MM.1S (cell line): ENCODE results near the gene SIRT7.

Source experiments
- DNase-seq: peaks from one replicate; pipeline ENCODE4 v3.0.0-alpha.2; 2015
- H2AFZ ChIP-seq: fragments of 300-600 bp; sonication (generic); 2 replicates; pipeline ENCODE4 v1.6.0; 2016; ENCODE audit warnings: antibody characterized with exemption, low read length
- H3F3A ChIP-seq: fragments of 300-600 bp; sonication (generic); 2 replicates; pipeline ENCODE4 v1.6.1; 2016; ENCODE audit warnings: mild to moderate bottlenecking, antibody characterized with exemption, low read length, moderate library complexity, mixed read lengths; ENCODE audit not compliant: insufficient read depth
- H3K27ac ChIP-seq: fragments of 300-600 bp; sonication (generic); 2 replicates; pipeline ENCODE4 v1.5.1; 2016; ENCODE audit warnings: mild to moderate bottlenecking, low read length
- H3K27me3 ChIP-seq: fragments of 300-600 bp; sonication (generic); replicated peaks from 2 replicates; pipeline ENCODE4 v1.6.0; 2016; ENCODE audit warnings: low read length; ENCODE audit not compliant: insufficient read depth
- H3K36me3 ChIP-seq: fragments of 300-600 bp; sonication (generic); replicated peaks from 2 replicates; pipeline ENCODE4 v1.6.1; 2016; ENCODE audit warnings: mild to moderate bottlenecking, low read length, mixed read lengths; ENCODE audit not compliant: insufficient read depth
- H3K4me1 ChIP-seq: fragments of 300-600 bp; sonication (generic); 2 replicates; pipeline ENCODE4 v1.6.1; 2016; ENCODE audit warnings: low read length, mixed read lengths
- H3K4me2 ChIP-seq: fragments of 300-600 bp; sonication (generic); 2 replicates; pipeline ENCODE4 v1.6.0; 2016; ENCODE audit warnings: low read depth, low read length
- H3K4me3 ChIP-seq: fragments of 300-600 bp; sonication (generic); 2 replicates; pipeline ENCODE4 v1.5.1; 2016; ENCODE audit warnings: low read length, mixed read lengths
- H3K79me2 ChIP-seq: fragments of 300-600 bp; sonication (generic); 2 replicates; pipeline ENCODE4 v1.6.1; 2016; ENCODE audit warnings: mixed run types, low read length, mixed read lengths
- H3K9ac ChIP-seq: fragments of 300-600 bp; sonication (generic); 2 replicates; pipeline ENCODE4 v1.6.1; 2016; ENCODE audit warnings: low read length, mixed read lengths
- H3K9me2 ChIP-seq: fragments of 300-600 bp; sonication (generic); replicated peaks from 2 replicates; pipeline ENCODE4 v1.6.1; 2016; ENCODE audit warnings: mild to moderate bottlenecking, low read length, mixed read lengths; ENCODE audit not compliant: insufficient read depth
- H3K9me3 ChIP-seq: fragments of 300-600 bp; sonication (generic); replicated peaks from 2 replicates; pipeline ENCODE4 v1.6.1; 2016; ENCODE audit warnings: mild to moderate bottlenecking, low read length, mixed read lengths; ENCODE audit not compliant: insufficient read depth
- H4K20me1 ChIP-seq: fragments of 300-600 bp; sonication (generic); 2 replicates; pipeline ENCODE4 v1.6.1; 2016; ENCODE audit warnings: mild to moderate bottlenecking, low read length, moderate library complexity, mixed read lengths; ENCODE audit not compliant: insufficient read depth
- EZH2 ChIP-seq: fragments of 300-600 bp; sonication (generic); optimal IDR thresholded peaks from 2 replicates; pipeline ENCODE3; 2017; ENCODE audit warnings: low read depth, mild to moderate bottlenecking, antibody characterized with exemption, low read length, mixed read lengths
- EZH2phosphoT487 ChIP-seq: fragments of 300-600 bp; sonication (generic); IDR thresholded peaks from 2 replicates; pipeline ENCODE4 v1.6.1; 2018; ENCODE audit warnings: antibody characterized with exemption, low read length
- TF ChIP-seq, protein P1 (sequence below): fragments of 300-600 bp; sonication (generic); IDR thresholded peaks from 2 replicates; pipeline ENCODE4 v1.5.1; 2016; ENCODE audit warnings: antibody characterized with exemption, low read length, mixed read lengths

The SIRT7 gene

DNA sequence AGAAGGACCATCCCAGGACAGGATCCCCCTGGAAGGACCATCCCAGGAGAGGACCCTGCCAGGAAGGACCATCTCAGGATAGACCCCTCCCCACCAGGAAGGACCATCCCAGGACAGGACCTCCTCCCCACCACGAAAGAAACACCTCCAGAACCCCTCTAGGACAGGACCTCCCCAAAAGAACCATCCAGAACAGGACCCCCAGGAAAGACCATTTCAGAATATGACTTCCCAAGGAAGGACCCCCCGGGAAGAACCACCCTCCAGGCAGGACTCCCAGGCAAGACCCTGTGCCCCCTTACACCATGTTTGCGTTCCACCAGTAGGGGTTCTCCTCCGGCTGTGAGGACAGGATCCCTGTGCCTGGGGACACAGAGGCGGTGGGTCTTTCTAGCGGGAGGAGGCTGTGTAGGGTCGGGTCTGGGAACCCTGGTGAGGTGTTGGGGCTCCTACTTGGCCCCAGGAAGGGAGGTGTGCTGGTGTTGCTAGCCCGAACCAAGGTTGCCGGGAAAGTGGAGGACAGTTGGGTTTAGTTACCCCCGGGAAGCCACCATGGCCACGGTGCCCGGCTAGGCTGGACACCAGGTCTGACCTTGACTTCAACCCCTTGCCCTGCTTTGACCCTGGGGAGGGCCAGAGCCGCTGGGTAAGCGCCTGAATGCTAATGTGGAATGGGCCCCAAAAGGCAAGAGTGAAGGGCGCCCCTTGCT is 40.8 kb upstream of the SIRT7 start:
- no peaks in the 10 kb centered on the region for H4K20me1 ChIP-seq
- H3K79me2 ChIP-seq: no peaks in the 10 kb centered on the region
- H3K9me2 ChIP-seq: no peaks in the 10 kb centered on the region
- H3K36me3 ChIP-seq: no peaks in the 10 kb centered on the region
- peaks cover 64% of the 10 kb centered on the region for H3K27me3 ChIP-seq
- H2AFZ ChIP-seq: no peak overlapping the region
- H3K4me3 ChIP-seq: no peak overlapping the region
- no peaks in the 10 kb centered on the region for H3K9me3 ChIP-seq
- DNase-seq: no peak
- no peak overlapping the region for H3K27ac ChIP-seq
- TF ChIP-seq, protein P1, sequence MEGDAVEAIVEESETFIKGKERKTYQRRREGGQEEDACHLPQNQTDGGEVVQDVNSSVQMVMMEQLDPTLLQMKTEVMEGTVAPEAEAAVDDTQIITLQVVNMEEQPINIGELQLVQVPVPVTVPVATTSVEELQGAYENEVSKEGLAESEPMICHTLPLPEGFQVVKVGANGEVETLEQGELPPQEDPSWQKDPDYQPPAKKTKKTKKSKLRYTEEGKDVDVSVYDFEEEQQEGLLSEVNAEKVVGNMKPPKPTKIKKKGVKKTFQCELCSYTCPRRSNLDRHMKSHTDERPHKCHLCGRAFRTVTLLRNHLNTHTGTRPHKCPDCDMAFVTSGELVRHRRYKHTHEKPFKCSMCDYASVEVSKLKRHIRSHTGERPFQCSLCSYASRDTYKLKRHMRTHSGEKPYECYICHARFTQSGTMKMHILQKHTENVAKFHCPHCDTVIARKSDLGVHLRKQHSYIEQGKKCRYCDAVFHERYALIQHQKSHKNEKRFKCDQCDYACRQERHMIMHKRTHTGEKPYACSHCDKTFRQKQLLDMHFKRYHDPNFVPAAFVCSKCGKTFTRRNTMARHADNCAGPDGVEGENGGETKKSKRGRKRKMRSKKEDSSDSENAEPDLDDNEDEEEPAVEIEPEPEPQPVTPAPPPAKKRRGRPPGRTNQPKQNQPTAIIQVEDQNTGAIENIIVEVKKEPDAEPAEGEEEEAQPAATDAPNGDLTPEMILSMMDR: no peak
- no peak for TF ChIP-seq EZH2phosphoT487
- TF ChIP-seq EZH2: no peak
- H3K4me2 ChIP-seq: no peak overlapping the region
- no peak overlapping the region for H3K9ac ChIP-seq
- no peaks in the 10 kb centered on the region for H3F3A ChIP-seq
- H3K4me1 ChIP-seq: no peaks in the 10 kb centered on the region

DNA sequence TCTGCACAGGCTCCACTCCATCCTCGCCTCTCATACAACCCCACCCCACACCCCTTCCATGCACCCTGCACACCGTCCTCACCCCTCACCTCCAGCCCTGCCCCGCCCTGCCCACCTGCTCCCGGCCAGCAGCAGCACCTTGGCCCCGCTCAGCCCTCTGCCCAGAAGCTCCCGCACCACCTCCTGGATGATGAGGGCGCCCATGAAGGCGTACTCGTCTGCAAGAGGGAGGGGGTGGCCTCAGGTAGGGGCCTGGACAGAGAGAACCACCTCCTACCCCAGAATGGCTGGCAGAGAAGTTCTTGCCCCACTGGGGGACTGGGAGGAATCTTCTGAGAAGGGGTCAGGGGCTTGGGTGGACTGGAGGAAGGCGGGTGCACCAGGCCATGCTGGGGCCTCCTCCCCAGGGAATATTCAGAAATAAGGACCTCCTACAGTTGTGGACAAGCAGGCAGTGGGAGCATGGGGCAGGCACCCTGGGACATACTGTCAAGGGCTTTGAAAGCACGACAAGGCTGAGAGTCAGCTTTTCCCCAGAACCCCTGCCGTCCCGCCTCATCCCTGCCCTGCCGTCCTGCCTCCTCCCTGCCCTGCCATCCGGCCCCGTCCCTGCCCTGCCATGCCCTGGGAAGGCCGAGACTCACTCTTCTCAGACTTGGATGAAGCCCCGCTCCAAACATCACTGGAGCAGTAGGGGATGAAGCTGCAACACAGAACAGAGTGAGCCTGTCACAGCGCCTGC is 39.9 kb upstream of the SIRT7 start:
- Histone ChIP-seq H3K4me3 (no peak overlapping the region), H3K79me2 (no peaks in the 10 kb centered on the region), H3K27ac (no peak overlapping the region), H3K9me3 (no peaks in the 10 kb centered on the region), H3K36me3 (no peaks in the 10 kb centered on the region), H3K9me2 (no peaks in the 10 kb centered on the region), H3K9ac (no peak overlapping the region), H3F3A (no peaks in the 10 kb centered on the region), H4K20me1 (no peaks in the 10 kb centered on the region), H3K4me1 (no peaks in the 10 kb centered on the region), H3K27me3 (peaks cover 59% of the 10 kb centered on the region), H2AFZ (no peak overlapping the region), H3K4me2 (no peak overlapping the region)
- TF ChIP-seq EZH2phosphoT487: no peak
- TF ChIP-seq EZH2: no peak
- TF ChIP-seq, protein P1: no peak
- no peak for DNase-seq

DNA sequence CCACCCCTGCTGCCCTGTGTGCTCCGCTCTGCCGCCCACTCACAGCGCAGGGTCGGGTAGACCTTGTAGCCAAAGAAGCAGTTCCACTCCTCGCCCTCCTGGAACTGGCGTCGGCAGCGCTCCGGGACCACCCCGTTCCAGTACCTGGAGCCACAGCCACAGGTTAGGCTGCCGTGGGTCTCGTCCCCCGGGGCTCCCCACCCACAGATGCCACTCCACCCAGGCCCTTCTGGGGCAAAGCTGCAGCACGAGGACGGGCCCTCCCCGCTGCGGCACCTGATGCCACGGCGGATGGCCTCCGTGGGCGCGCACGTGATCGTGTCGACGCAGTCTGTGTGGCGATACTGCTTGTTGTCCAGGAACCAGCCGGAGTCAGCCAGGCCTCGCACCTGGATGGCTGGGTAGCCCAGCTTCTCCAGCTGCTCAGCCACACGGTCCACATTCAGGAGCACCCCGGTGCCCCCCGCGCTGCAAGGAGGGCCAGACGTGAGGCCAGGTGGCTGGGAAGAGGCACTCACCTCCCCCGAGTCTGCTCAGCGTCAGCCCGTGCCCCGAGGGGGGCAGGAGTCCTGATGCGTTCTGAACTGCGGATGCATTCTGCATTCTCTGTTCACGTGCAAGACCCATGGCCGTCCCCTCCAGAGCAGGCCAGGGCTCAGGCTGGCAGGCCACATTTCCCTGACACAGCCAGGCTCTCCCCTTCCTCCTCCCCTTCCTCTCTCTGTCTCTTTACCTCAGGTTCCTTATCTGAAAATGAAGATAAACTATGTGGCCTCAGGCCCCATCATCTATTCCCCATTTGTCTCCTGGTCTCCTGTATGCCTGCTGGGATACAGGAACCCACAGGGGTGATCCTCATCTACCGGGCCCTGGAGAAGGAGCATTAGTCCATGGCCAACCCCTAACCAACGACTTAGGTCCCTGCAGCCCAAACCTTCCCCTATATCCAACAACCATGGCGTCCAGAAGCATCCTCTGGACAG is 38.9 kb upstream of the SIRT7 start:
- DNase-seq: no peak
- Histone ChIP-seq H3K4me1 (no peaks in the 10 kb centered on the region), H3F3A (no peaks in the 10 kb centered on the region), H3K36me3 (no peaks in the 10 kb centered on the region), H3K4me2 (no peak overlapping the region), H3K27ac (no peak overlapping the region), H3K27me3 (peaks cover 54% of the 10 kb centered on the region), H3K9ac (no peak overlapping the region), H3K9me3 (no peaks in the 10 kb centered on the region), H4K20me1 (no peaks in the 10 kb centered on the region), H2AFZ (no peak overlapping the region), H3K79me2 (no peaks in the 10 kb centered on the region), H3K4me3 (no peak overlapping the region), H3K9me2 (no peaks in the 10 kb centered on the region)
- TF ChIP-seq EZH2 (no peak), EZH2phosphoT487 (no peak)
- TF ChIP-seq, protein P1: no peak
